SK-N-SH (cell line): ENCODE data around the gene MATN1. TPM values are rescaled to one million over a fixed set of nuclear protein-coding genes. Genes with fewer than 3 reads are reported as not detected.

Experiments
- CTCF ChIA-PET: fragments of 300-600, 350-600 bp; formaldehyde crosslinking; extraction: SDS; loops from one replicate; lab custom pipeline; 2021; lab: Yijun Ruan, JAX
- POLR2A ChIA-PET: fragments of 350-600 bp; sonication (Branson Sonifier 250); formaldehyde crosslinking; extraction: SDS; loops from one replicate; lab custom pipeline; 2020; ENCODE audit warnings: antibody characterized with exemption, inconsistent platforms; lab: Yijun Ruan, JAX
- DNase-seq: peaks from one replicate; pipeline ENCODE4 v3.0.0; 2012
- H2AFZ ChIP-seq: fragments of 200-600 bp; sonication (generic); 2 replicates; pipeline ENCODE4 v1.8.1; 2016; ENCODE audit warnings: antibody characterized with exemption, mild to moderate bottlenecking, low read depth
- H3F3A ChIP-seq: fragments of 200-600 bp; sonication (generic); replicated peaks from 2 replicates; pipeline ENCODE3; 2016; ENCODE audit warnings: antibody characterized with exemption, mild to moderate bottlenecking; ENCODE audit not compliant: insufficient read depth
- H3K27ac ChIP-seq, 2 experiments: fragments of 200-500 bp in 1 of 2; fragments of 200-600 bp in 1 of 2; sonication (Bioruptor generic) in 1 of 2; sonication (generic), shearing (Covaris generic) in 1 of 2; 2 replicates each; pipeline versions ENCODE4 v1.5.1 to v1.6.1; 2014 to 2016; ENCODE audit warnings: low read depth in 2 of 2, inconsistent platforms in 1 of 2, low read length in 1 of 2, mild to moderate bottlenecking in 1 of 2, mixed read lengths in 1 of 2
- H3K27me3 ChIP-seq: fragments of 200-600 bp; sonication (generic), shearing (Covaris generic); 2 replicates; pipeline ENCODE4 v1.6.1; 2016; ENCODE audit warnings: mixed run types; ENCODE audit not compliant: insufficient read depth
- H3K36me3 ChIP-seq, 2 experiments: fragments of 200-500 bp in 1 of 2; fragments of 200-600 bp in 1 of 2; sonication (Bioruptor generic) in 1 of 2; sonication (generic) in 1 of 2; replicated peaks in 1 of 2; 2 replicates each; pipeline versions ENCODE3 to v1.5.1; 2014 to 2016; ENCODE audit warnings: low read length in 1 of 2, mild to moderate bottlenecking in 1 of 2; ENCODE audit not compliant: insufficient read depth in 2 of 2, control insufficient read depth in 1 of 2
- H3K4me1 ChIP-seq, 2 experiments: fragments of 200-500 bp in 1 of 2; fragments of 200-600 bp in 1 of 2; sonication (Bioruptor generic) in 1 of 2; sonication (generic), shearing (Covaris generic) in 1 of 2; 2 replicates each; pipeline versions ENCODE4 v1.5.1 to v1.6.1; 2014 to 2016; ENCODE audit warnings: low read depth in 1 of 2, low read length in 1 of 2, mixed run types in 1 of 2; ENCODE audit not compliant: insufficient read depth in 2 of 2, control insufficient read depth in 1 of 2
- H3K4me2 ChIP-seq: fragments of 200-600 bp; sonication (generic), shearing (Covaris generic); 2 replicates; pipeline ENCODE4 v1.6.1; 2017; ENCODE audit warnings: mixed run types
- H3K4me3 ChIP-seq, 2 experiments: fragments of 200-500 bp in 1 of 2; fragments of 200-600 bp in 1 of 2; sonication (Bioruptor generic) in 1 of 2; sonication (generic), shearing (Covaris generic) in 1 of 2; 2 replicates each; pipeline versions ENCODE4 v1.5.1 to v1.8.1; 2014 to 2016; ENCODE audit warnings: low read depth in 2 of 2, inconsistent platforms in 1 of 2, low read length in 1 of 2, mild to moderate bottlenecking in 1 of 2, mixed read lengths in 1 of 2, moderate library complexity in 1 of 2
- H3K79me2 ChIP-seq: fragments of 200-600 bp; sonication (generic); 2 replicates; pipeline ENCODE4 v1.8.1; 2017; ENCODE audit warnings: mild to moderate bottlenecking; ENCODE audit not compliant: insufficient read depth
- H3K9ac ChIP-seq: fragments of 200-600 bp; sonication (generic); 2 replicates; pipeline ENCODE4 v1.6.1; 2017; ENCODE audit warnings: mixed run types
- H3K9me2 ChIP-seq: fragments of 200-600 bp; sonication (generic); 2 replicates; pipeline ENCODE4 v1.6.1; 2017; ENCODE audit warnings: mixed run types
- H3K9me3 ChIP-seq: fragments of 200-600 bp; sonication (generic); 2 replicates; pipeline ENCODE4 v1.6.1; 2017; ENCODE audit warnings: mixed run types, mild to moderate bottlenecking, moderate library complexity
- H4K20me1 ChIP-seq: fragments of 200-600 bp; sonication (generic); 2 replicates; pipeline ENCODE4 v1.6.1; 2017; ENCODE audit warnings: mild to moderate bottlenecking, mixed run types; ENCODE audit not compliant: insufficient read depth
- ELF1 ChIP-seq: IDR thresholded peaks from 2 replicates; pipeline ENCODE4 v1.4.0; 2012
- FOSL2 ChIP-seq: IDR thresholded peaks from 2 replicates; pipeline ENCODE4 v1.4.0; 2012; ENCODE audit warnings: low read depth, mild to moderate bottlenecking, moderate library complexity, borderline replicate concordance
- GABPA ChIP-seq: IDR thresholded peaks from 2 replicates; pipeline ENCODE4 v1.4.0; 2012; ENCODE audit warnings: low read depth, mild to moderate bottlenecking
- GATA2 ChIP-seq: sonication (generic); formaldehyde crosslinking; IDR thresholded peaks from 2 replicates; pipeline ENCODE4 v1.5.0; 2020; ENCODE audit warnings: mild to moderate bottlenecking, missing genetic modification reagents
- JUND ChIP-seq: IDR thresholded peaks from 2 replicates; pipeline ENCODE4 v1.4.0; 2012
- MAX ChIP-seq: IDR thresholded peaks from 2 replicates; pipeline ENCODE4 v1.4.0; 2012; ENCODE audit warnings: low read depth
- MXI1 ChIP-seq: IDR thresholded peaks from 2 replicates; pipeline ENCODE4 v1.6.1; 2012; ENCODE audit warnings: mild to moderate bottlenecking, low read depth, low read length, improper control_type of control experiment
- NFIC ChIP-seq: IDR thresholded peaks from 2 replicates; pipeline ENCODE4 v1.4.0; 2012; ENCODE audit warnings: borderline replicate concordance
- NRF1 ChIP-seq: IDR thresholded peaks from 2 replicates; pipeline ENCODE4 v1.6.1; 2012; ENCODE audit warnings: low read depth, mild to moderate bottlenecking, low read length
- RCOR1 ChIP-seq: fragments of 150-350 bp; IDR thresholded peaks from 2 replicates; pipeline ENCODE4 v1.6.1; 2017; ENCODE audit warnings: antibody characterized with exemption, low read length
- REST ChIP-seq: IDR thresholded peaks from 2 replicates; pipeline ENCODE4 v1.6.1; 2012; ENCODE audit warnings: mild to moderate bottlenecking, low read depth, low read length, moderate library complexity
- RXRA ChIP-seq: IDR thresholded peaks from 2 replicates; pipeline ENCODE4 v1.4.0; 2012; ENCODE audit warnings: low read depth, mild to moderate bottlenecking, borderline replicate concordance
- TCF12 ChIP-seq: IDR thresholded peaks from 2 replicates; pipeline ENCODE4 v1.4.0; 2012
- TEAD4 ChIP-seq: IDR thresholded peaks from 2 replicates; pipeline ENCODE4 v1.4.0; 2012; ENCODE audit warnings: mild to moderate bottlenecking, borderline replicate concordance; ENCODE audit not compliant: insufficient read depth
- WGBS: methylation state at CpG from one replicate; pipeline ENCODE4 v1.1.6; 2017; ENCODE audit warnings: low lambda C conversion rate; 5-methylcytosine and 5-hydroxymethylcytosine counted together
- polyA plus RNA-seq, 3 experiments: library from polyadenylated mRNA; depleted of rRNA; stranded (reverse); fragments of >200 nt; gene quantifications; 2 replicates each; pipeline ENCODE4 v1.2.3, GENCODE V29; 2012
- TF ChIP-seq, protein P1 (sequence below): fragments of 150-350 bp; IDR thresholded peaks from 2 replicates; pipeline ENCODE4 v1.6.1; 2016; ENCODE audit warnings: mild to moderate bottlenecking, low read depth, low read length
- TF ChIP-seq, protein P2 (sequence below): fragments of 200-600 bp; sonication (generic); IDR thresholded peaks from 2 replicates; pipeline ENCODE4 v1.6.1; 2017; ENCODE audit warnings: antibody characterized with exemption, mild to moderate bottlenecking, moderate library complexity
- TF ChIP-seq, protein P3 (sequence below): IDR thresholded peaks from 2 replicates; pipeline ENCODE4; 2012
- TF ChIP-seq, protein P4 (sequence below): IDR thresholded peaks from 2 replicates; pipeline ENCODE4 v1.4.0; 2012; ENCODE audit warnings: low read depth, borderline replicate concordance

Gene MATN1
- polyA plus RNA-seq, 1 of the 3 experiments (the other 2 are of a cell fraction) = 0.23 TPM

- DNase-seq = no peak
- peaks cover 6% of the 10 kb centered on the region for H3F3A ChIP-seq
- CTCF ChIA-PET = interaction anchor here (0.6 to 3.1 kb wide), 5 partner anchors 16 to 176 kb away, joined by 3 to 11 read pairs (median 6); no protein-coding TSS in a partner anchor
- peaks cover 0 to 6% of the 10 kb centered on the region in 2 experiments; a peak in 1 of 4 replicates for H3K4me1 ChIP-seq
- 80% methylated on average over 6 of the region's 6 CpGs for WGBS
- POLR2A ChIA-PET = no interaction called here
- H3K36me3 ChIP-seq = no peaks in the 10 kb centered on the region
- no peak overlapping the region for H3K9ac ChIP-seq
- H3K9me2 ChIP-seq = no peaks in the 10 kb centered on the region
- no peak for TF ChIP-seq RXRA
- TF ChIP-seq MAX = no peak
- TF ChIP-seq, protein P1, sequence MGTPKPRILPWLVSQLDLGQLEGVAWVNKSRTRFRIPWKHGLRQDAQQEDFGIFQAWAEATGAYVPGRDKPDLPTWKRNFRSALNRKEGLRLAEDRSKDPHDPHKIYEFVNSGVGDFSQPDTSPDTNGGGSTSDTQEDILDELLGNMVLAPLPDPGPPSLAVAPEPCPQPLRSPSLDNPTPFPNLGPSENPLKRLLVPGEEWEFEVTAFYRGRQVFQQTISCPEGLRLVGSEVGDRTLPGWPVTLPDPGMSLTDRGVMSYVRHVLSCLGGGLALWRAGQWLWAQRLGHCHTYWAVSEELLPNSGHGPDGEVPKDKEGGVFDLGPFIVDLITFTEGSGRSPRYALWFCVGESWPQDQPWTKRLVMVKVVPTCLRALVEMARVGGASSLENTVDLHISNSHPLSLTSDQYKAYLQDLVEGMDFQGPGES = no peak
- TF ChIP-seq TEAD4 = no peak
- TF ChIP-seq GATA2 = no peak
- TF ChIP-seq ELF1 = no peak
- no peak for TF ChIP-seq MXI1
- TF ChIP-seq, all 33 proteins: peak for 0
- H3K4me2 ChIP-seq = no peak overlapping the region
- H3K9me3 ChIP-seq = no peaks in the 10 kb centered on the region
- H3K4me3 ChIP-seq = no peak overlapping the region
- no peaks in the 10 kb centered on the region for H3K27me3 ChIP-seq
- no peak overlapping the region for H3K27ac ChIP-seq
- H2AFZ ChIP-seq = no peak overlapping the region
- H4K20me1 ChIP-seq = no peaks in the 10 kb centered on the region
- no peaks in the 10 kb centered on the region for H3K79me2 ChIP-seq
Measured at GRCh38 chr1:30735124-30735523, 11.7 kb upstream of the MATN1 start.

DNA sequence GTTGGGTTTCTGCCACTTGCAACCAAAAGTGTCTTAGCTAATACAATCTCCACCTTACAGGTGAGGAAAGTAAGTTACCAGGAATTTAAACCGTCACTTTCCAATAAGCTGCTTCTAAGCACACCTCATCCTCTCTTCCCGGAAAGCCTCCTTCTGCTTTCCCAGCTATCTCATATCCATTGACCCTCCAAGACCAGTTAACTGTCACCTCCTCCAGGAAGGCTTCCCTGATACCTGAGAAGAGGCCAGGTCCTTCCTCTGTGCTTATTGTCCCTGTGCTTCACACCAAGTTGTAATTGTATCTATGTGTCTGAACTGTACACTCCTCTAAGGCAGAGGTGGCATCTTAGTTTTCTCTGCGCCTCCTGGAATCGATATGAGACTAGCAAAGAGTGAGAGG lies 11.2 kb upstream of the MATN1 start:
- ChIA-PET POLR2A (no interaction called here), CTCF (interaction anchor here (2.3 to 3.1 kb wide), 4 partner anchors 15 to 67 kb away, joined by 8 to 14 read pairs (median 10); no protein-coding TSS in a partner anchor)
- TF ChIP-seq, protein P2, sequence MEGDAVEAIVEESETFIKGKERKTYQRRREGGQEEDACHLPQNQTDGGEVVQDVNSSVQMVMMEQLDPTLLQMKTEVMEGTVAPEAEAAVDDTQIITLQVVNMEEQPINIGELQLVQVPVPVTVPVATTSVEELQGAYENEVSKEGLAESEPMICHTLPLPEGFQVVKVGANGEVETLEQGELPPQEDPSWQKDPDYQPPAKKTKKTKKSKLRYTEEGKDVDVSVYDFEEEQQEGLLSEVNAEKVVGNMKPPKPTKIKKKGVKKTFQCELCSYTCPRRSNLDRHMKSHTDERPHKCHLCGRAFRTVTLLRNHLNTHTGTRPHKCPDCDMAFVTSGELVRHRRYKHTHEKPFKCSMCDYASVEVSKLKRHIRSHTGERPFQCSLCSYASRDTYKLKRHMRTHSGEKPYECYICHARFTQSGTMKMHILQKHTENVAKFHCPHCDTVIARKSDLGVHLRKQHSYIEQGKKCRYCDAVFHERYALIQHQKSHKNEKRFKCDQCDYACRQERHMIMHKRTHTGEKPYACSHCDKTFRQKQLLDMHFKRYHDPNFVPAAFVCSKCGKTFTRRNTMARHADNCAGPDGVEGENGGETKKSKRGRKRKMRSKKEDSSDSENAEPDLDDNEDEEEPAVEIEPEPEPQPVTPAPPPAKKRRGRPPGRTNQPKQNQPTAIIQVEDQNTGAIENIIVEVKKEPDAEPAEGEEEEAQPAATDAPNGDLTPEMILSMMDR = no peak
- TF ChIP-seq MAX (no peak), NRF1 (no peak), RCOR1 (no peak), TCF12 (no peak), GABPA (no peak), REST (no peak), FOSL2 (no peak), NFIC (no peak), JUND (no peak), RXRA (no peak), GATA2 (no peak)
- TF ChIP-seq, protein P3, sequence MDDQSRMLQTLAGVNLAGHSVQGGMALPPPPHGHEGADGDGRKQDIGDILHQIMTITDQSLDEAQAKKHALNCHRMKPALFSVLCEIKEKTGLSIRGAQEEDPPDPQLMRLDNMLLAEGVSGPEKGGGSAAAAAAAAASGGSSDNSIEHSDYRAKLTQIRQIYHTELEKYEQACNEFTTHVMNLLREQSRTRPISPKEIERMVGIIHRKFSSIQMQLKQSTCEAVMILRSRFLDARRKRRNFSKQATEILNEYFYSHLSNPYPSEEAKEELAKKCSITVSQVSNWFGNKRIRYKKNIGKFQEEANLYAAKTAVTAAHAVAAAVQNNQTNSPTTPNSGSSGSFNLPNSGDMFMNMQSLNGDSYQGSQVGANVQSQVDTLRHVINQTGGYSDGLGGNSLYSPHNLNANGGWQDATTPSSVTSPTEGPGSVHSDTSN = no peak
- TF ChIP-seq, protein P4, sequence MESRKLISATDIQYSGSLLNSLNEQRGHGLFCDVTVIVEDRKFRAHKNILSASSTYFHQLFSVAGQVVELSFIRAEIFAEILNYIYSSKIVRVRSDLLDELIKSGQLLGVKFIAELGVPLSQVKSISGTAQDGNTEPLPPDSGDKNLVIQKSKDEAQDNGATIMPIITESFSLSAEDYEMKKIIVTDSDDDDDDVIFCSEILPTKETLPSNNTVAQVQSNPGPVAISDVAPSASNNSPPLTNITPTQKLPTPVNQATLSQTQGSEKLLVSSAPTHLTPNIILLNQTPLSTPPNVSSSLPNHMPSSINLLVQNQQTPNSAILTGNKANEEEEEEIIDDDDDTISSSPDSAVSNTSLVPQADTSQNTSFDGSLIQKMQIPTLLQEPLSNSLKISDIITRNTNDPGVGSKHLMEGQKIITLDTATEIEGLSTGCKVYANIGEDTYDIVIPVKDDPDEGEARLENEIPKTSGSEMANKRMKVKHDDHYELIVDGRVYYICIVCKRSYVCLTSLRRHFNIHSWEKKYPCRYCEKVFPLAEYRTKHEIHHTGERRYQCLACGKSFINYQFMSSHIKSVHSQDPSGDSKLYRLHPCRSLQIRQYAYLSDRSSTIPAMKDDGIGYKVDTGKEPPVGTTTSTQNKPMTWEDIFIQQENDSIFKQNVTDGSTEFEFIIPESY = no peak

More for the DNA sequence above, 11.2 kb upstream of the MATN1 start:
- Histone ChIP-seq H3F3A (peaks cover 6% of the 10 kb centered on the region), H4K20me1 (no peaks in the 10 kb centered on the region), H3K27me3 (no peaks in the 10 kb centered on the region), H3K79me2 (no peaks in the 10 kb centered on the region), H3K27ac (no peak overlapping the region), H3K4me1 (peaks cover 0 to 6% of the 10 kb centered on the region in 2 experiments; a peak in 1 of 4 replicates), H2AFZ (no peak overlapping the region), H3K4me3 (no peak overlapping the region), H3K4me2 (no peak overlapping the region), H3K36me3 (no peaks in the 10 kb centered on the region), H3K9me3 (no peaks in the 10 kb centered on the region), H3K9ac (no peak overlapping the region), H3K9me2 (no peaks in the 10 kb centered on the region)
- WGBS = 84% methylated on average over 4 of the region's 4 CpGs
- DNase-seq = no peak
